ENCODE measurements around the gene ABHD17B.

ABHD17B gene

GRCh38 chr9:71897577-71897976 lies 13.4 kb downstream of the ABHD17B start:
- TF ChIP-seq CTCF (IDR thresholded peaks at IDR 0.05) (no peak), ZFX (IDR thresholded peaks at IDR 0.05; ENCODE audit: borderline replicate concordance) (no peak)
- no peak overlapping the region for H3K27ac ChIP-seq

GRCh38 chr9:71896761-71897160 lies 14.2 kb downstream of the ABHD17B start:
- H3K27ac ChIP-seq, result no peak overlapping the region
- TF ChIP-seq ZFX (IDR thresholded peaks at IDR 0.05; ENCODE audit: borderline replicate concordance) (no peak), CTCF (IDR thresholded peaks at IDR 0.05) (no peak)

- H3K27ac ChIP-seq, result no peak overlapping the region
- TF ChIP-seq ZFX (IDR thresholded peaks at IDR 0.05; ENCODE audit: borderline replicate concordance), result no peak
- no peak for TF ChIP-seq CTCF (IDR thresholded peaks at IDR 0.05)
Measured at GRCh38 chr9:71895955-71896354, 15.0 kb downstream of the ABHD17B start.

- H3K27ac ChIP-seq, result no peak overlapping the region
- no peak for TF ChIP-seq CTCF (IDR thresholded peaks at IDR 0.05)
- TF ChIP-seq ZFX (IDR thresholded peaks at IDR 0.05; ENCODE audit: borderline replicate concordance), result no peak
Measured at GRCh38 chr9:71895117-71895516, 15.9 kb downstream of the ABHD17B start.

- TF ChIP-seq CTCF (IDR thresholded peaks at IDR 0.05), result no peak
- no peak for TF ChIP-seq ZFX (IDR thresholded peaks at IDR 0.05; ENCODE audit: borderline replicate concordance)
- no peak overlapping the region for H3K27ac ChIP-seq
Measured at GRCh38 chr9:71891557-71892189, 19.3 kb downstream of the ABHD17B start.

GRCh38 chr9:71890042-71890679 lies 20.8 kb downstream of the ABHD17B start:
- TF ChIP-seq CTCF (IDR thresholded peaks at IDR 0.05), result no peak
- TF ChIP-seq ZFX (IDR thresholded peaks at IDR 0.05; ENCODE audit: borderline replicate concordance), result no peak
- no peak overlapping the region for H3K27ac ChIP-seq

- no peak overlapping the region for H3K27ac ChIP-seq
- no peak for TF ChIP-seq ZFX (IDR thresholded peaks at IDR 0.05; ENCODE audit: borderline replicate concordance)
- TF ChIP-seq CTCF (IDR thresholded peaks at IDR 0.05), result no peak
Measured at GRCh38 chr9:71887362-71887761, 23.6 kb downstream of the ABHD17B start.

Data from 22Rv1 (cell line).